ENCODE measurements around the gene KIAA1671. TPM values are rescaled to one million over a fixed set of nuclear protein-coding genes. Genes with fewer than 3 reads are reported as not detected.

Gene KIAA1671
- polyA plus RNA-seq, 1 donor from 2014 or later: 3.0 TPM

- Histone ChIP-seq H3K79me2 (replicated peaks; ENCODE audit: insufficient read depth, low read length) (no peaks in the 10 kb centered on the region), H3K36me3 (ENCODE audit: insufficient read depth, low read length) (no peaks in the 10 kb centered on the region)
These were observed 8.8 kb downstream of the KIAA1671 start for GRCh38 chr22:24961217-24961844.

DNA sequence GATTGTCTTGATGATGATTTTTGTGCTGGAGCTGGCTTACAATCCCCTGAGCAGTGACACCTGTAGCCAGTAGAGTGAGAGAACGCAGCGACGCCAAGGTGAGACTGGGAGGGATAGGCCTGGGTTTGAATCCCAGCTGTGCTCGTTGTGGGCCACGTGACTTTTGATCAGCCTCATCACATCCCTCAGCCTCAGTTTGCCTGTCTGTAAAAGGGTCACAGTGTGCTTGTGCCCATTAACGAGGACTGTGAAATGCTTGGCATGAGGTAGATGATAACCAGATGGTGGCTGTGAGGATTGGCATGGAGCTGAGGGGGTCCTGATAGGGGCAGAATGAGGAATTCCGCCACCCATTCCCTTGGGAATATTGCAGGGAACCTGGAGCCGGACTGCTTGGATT lies 9.6 kb downstream of the KIAA1671 start:
- Histone ChIP-seq H3K27ac (ENCODE audit: low read length) (no peak overlapping the region), H3K4me3 (ENCODE audit: low read length) (no peak overlapping the region), H3K36me3 (ENCODE audit: insufficient read depth, low read length) (no peaks in the 10 kb centered on the region), H4K20me1 (ENCODE audit: insufficient read depth) (no peaks in the 10 kb centered on the region), H3K9me3 (ENCODE audit: low read length) (no peaks in the 10 kb centered on the region), H3K79me2 (replicated peaks; ENCODE audit: insufficient read depth, low read length) (no peaks in the 10 kb centered on the region), H3K4me2 (ENCODE audit: low read length) (no peak overlapping the region), H3K27me3 (ENCODE audit: insufficient read depth, low read depth, low read length) (no peaks in the 10 kb centered on the region), H3K9me2 (ENCODE audit: insufficient read depth, low read length) (no peaks in the 10 kb centered on the region), H2AFZ (ENCODE audit: low read depth, low read length) (no peak overlapping the region), H3F3A (ENCODE audit: insufficient read depth, low read length, poor library complexity, severe bottlenecking) (no peaks in the 10 kb centered on the region), H3K9ac (ENCODE audit: low read length) (no peak overlapping the region)
- TF ChIP-seq, protein P1, sequence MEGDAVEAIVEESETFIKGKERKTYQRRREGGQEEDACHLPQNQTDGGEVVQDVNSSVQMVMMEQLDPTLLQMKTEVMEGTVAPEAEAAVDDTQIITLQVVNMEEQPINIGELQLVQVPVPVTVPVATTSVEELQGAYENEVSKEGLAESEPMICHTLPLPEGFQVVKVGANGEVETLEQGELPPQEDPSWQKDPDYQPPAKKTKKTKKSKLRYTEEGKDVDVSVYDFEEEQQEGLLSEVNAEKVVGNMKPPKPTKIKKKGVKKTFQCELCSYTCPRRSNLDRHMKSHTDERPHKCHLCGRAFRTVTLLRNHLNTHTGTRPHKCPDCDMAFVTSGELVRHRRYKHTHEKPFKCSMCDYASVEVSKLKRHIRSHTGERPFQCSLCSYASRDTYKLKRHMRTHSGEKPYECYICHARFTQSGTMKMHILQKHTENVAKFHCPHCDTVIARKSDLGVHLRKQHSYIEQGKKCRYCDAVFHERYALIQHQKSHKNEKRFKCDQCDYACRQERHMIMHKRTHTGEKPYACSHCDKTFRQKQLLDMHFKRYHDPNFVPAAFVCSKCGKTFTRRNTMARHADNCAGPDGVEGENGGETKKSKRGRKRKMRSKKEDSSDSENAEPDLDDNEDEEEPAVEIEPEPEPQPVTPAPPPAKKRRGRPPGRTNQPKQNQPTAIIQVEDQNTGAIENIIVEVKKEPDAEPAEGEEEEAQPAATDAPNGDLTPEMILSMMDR (IDR thresholded peaks at IDR 0.05; ENCODE audit: poor library complexity, severe bottlenecking): no peak
- TF ChIP-seq EZH2 (IDR thresholded peaks at IDR 0.05; ENCODE audit: borderline replicate concordance, insufficient read depth, low read length, poor library complexity, severe bottlenecking): no peak
- no peak for TF ChIP-seq MXI1 (conservative IDR thresholded peaks at IDR 0.05; ENCODE audit: poor library complexity, severe bottlenecking)
- TF ChIP-seq TAF1 (IDR thresholded peaks at IDR 0.05; ENCODE audit: low read depth): no peak
- TF ChIP-seq REST (IDR thresholded peaks at IDR 0.05; ENCODE audit: borderline replicate concordance): no peak
- no peak for TF ChIP-seq RAD21 (conservative IDR thresholded peaks at IDR 0.05)
- TF ChIP-seq EP300 (conservative IDR thresholded peaks at IDR 0.05; ENCODE audit: poor library complexity, severe bottlenecking): no peak

More at GRCh38 chr22:24961217-24961844, 8.8 kb downstream of the KIAA1671 start:
- no peak overlapping the region for H2AFZ ChIP-seq (ENCODE audit: low read depth, low read length)
- no peaks in the 10 kb centered on the region for H3K9me2 ChIP-seq (ENCODE audit: insufficient read depth, low read length)
- H3K27me3 ChIP-seq (ENCODE audit: insufficient read depth, low read depth, low read length): no peaks in the 10 kb centered on the region
- no peak overlapping the region for H3K4me2 ChIP-seq (ENCODE audit: low read length)
- no peaks in the 10 kb centered on the region for H3F3A ChIP-seq (ENCODE audit: insufficient read depth, low read length, poor library complexity, severe bottlenecking)
- no peak overlapping the region for H3K27ac ChIP-seq (ENCODE audit: low read length)
- no peaks in the 10 kb centered on the region for H4K20me1 ChIP-seq (ENCODE audit: insufficient read depth)
- TF ChIP-seq EP300 (conservative IDR thresholded peaks at IDR 0.05; ENCODE audit: poor library complexity, severe bottlenecking) (no peak), SMC3 (conservative IDR thresholded peaks at IDR 0.05; ENCODE audit: poor library complexity) (no peak), RAD21 (conservative IDR thresholded peaks at IDR 0.05) (no peak), REST (IDR thresholded peaks at IDR 0.05; ENCODE audit: borderline replicate concordance) (no peak), EZH2 (IDR thresholded peaks at IDR 0.05; ENCODE audit: borderline replicate concordance, insufficient read depth, low read length, poor library complexity, severe bottlenecking) (no peak), POLR2AphosphoS5 (IDR thresholded peaks at IDR 0.05) (no peak), MXI1 (conservative IDR thresholded peaks at IDR 0.05; ENCODE audit: poor library complexity, severe bottlenecking) (no peak), TAF1 (IDR thresholded peaks at IDR 0.05; ENCODE audit: low read depth) (no peak)
- TF ChIP-seq, protein P1 (IDR thresholded peaks at IDR 0.05; ENCODE audit: poor library complexity, severe bottlenecking): no peak
- no peak overlapping the region for H3K4me3 ChIP-seq (ENCODE audit: low read length)
- H3K9me3 ChIP-seq (ENCODE audit: low read length): no peaks in the 10 kb centered on the region
- no peak overlapping the region for H3K9ac ChIP-seq (ENCODE audit: low read length)
